GM12878 (cell line): Measurements from ENCODE around the gene SSC4D. TPM values are rescaled to one million over a fixed set of nuclear protein-coding genes. Genes with fewer than 3 reads are reported as not detected.
A peak's percentile ranks its signal among the peaks of the same experiment; 100 is the strongest.

Experiments used
- ASH2L ChIP-seq: fragments of 300-600, 200-600 bp; sonication (generic); IDR thresholded peaks from 2 replicates; pipeline ENCODE4 v1.6.1; 2017; ENCODE audit warnings: low read depth, mild to moderate bottlenecking, borderline replicate concordance
- CEBPB ChIP-seq, 2 experiments: fragments of 150-350 bp in 1 of 2; IDR thresholded peaks; 2 replicates each; pipeline ENCODE4 v1.6.1; 2012 to 2014; ENCODE audit warnings: low read depth in 2 of 2, low read length in 2 of 2, borderline replicate concordance in 1 of 2, inconsistent platforms in 1 of 2
- DPF2 ChIP-seq: fragments of 450-650 bp; IDR thresholded peaks from 2 replicates; pipeline ENCODE4 v1.6.1; 2017; ENCODE audit warnings: mild to moderate bottlenecking
- E2F8 ChIP-seq: fragments of 450-650 bp; IDR thresholded peaks from 2 replicates; pipeline ENCODE4 v1.6.1; 2018; ENCODE audit warnings: mild to moderate bottlenecking, low read depth, moderate library complexity; ENCODE audit not compliant: partially characterized antibody
- ELK1 ChIP-seq: IDR thresholded peaks from 2 replicates; pipeline ENCODE4 v1.6.1; 2012; ENCODE audit warnings: low read depth, low read length, improper control_type of control experiment
- FOS ChIP-seq: IDR thresholded peaks from 3 replicates; pipeline ENCODE4 v1.6.1; 2011; ENCODE audit warnings: borderline replicate concordance; ENCODE audit not compliant: insufficient read length; ENCODE audit errors: extremely low read depth
- JUNB ChIP-seq: IDR thresholded peaks from 2 replicates; pipeline ENCODE4 v1.6.1; 2016; ENCODE audit warnings: antibody characterized with exemption, mild to moderate bottlenecking
- KDM1A ChIP-seq: fragments of 200-600 bp; sonication (generic); IDR thresholded peaks from 2 replicates; pipeline ENCODE4 v1.6.1; 2016; ENCODE audit warnings: borderline replicate concordance
- PAX8 ChIP-seq: fragments of 450-650 bp; IDR thresholded peaks from 2 replicates; pipeline ENCODE4 v1.6.1; 2017; ENCODE audit warnings: mild to moderate bottlenecking, moderate library complexity
- SMAD1 ChIP-seq: fragments of 450-650 bp; IDR thresholded peaks from 2 replicates; pipeline ENCODE4 v1.6.1; 2018; ENCODE audit warnings: mild to moderate bottlenecking, low read depth; ENCODE audit not compliant: partially characterized antibody
- SMAD5 ChIP-seq: IDR thresholded peaks from 2 replicates; pipeline ENCODE4 v1.6.1; 2016; ENCODE audit warnings: antibody characterized with exemption, low read depth
- SREBF1 ChIP-seq: IDR thresholded peaks from 2 replicates; pipeline ENCODE4 v1.6.1; 2012; ENCODE audit warnings: mild to moderate bottlenecking, low read length
- SRF ChIP-seq, 2 experiments: IDR thresholded peaks; 2 replicates each; pipeline ENCODE4 v1.6.1; 2011; ENCODE audit warnings: low read depth in 2 of 2, low read length in 2 of 2, mild to moderate bottlenecking in 1 of 2, moderate library complexity in 1 of 2
- TCF7 ChIP-seq: IDR thresholded peaks from 2 replicates; pipeline ENCODE4 v1.6.1; 2014; ENCODE audit warnings: antibody characterized with exemption, borderline replicate concordance
- ZBTB40 ChIP-seq: fragments of 450-650 bp; IDR thresholded peaks from 2 replicates; pipeline ENCODE4 v1.6.1; 2016; ENCODE audit warnings: mild to moderate bottlenecking, moderate library complexity, borderline replicate concordance
- ZNF274 ChIP-seq: IDR thresholded peaks from one replicate; pipeline ENCODE4 v1.8.0; 2011; ENCODE audit not compliant: insufficient read length, insufficient read depth
- ZNF687 ChIP-seq: fragments of 450-650 bp; IDR thresholded peaks from 2 replicates; pipeline ENCODE4 v1.6.1; 2017; ENCODE audit warnings: mild to moderate bottlenecking, moderate library complexity
- polyA plus RNA-seq, 11 experiments: library from polyadenylated mRNA; depleted of rRNA in 4 of 11; unstranded in 6 of 11; stranded (reverse) in 5 of 11; fragments of >200 nt; fragmentation: Nextera tagmentation in 4 of 11; fragmentation: Illumina TruSeq in 1 of 11; extraction: Ambion mirVana in 4 of 11; extraction: Trizol in 1 of 11; gene quantifications; 1 replicate in 1 of 11; 2 replicates in 10 of 11; pipeline versions ENCODE4 v1.2.1 to v1.2.3, GENCODE V29; 2011 to 2016; ENCODE audit warnings: inconsistent platforms in 2 of 11, missing spikeins in 2 of 11, low read depth in 1 of 11
- total RNA-seq, 4 experiments: library from RNA; depleted of rRNA in 3 of 4; stranded (reverse); fragments of >200 nt in 3 of 4; fragmentation: Illumina TruSeq in 1 of 4; extraction: Trizol in 1 of 4; gene quantifications; 2 replicates each; pipeline versions ENCODE4 v1.2.1 to v1.2.3, GENCODE V29; 2013 to 2021

SSC4D gene
- total and polyA plus RNA-seq, 10 of the 15 experiments (the other 5 are each of a cell fraction or from before 2014, with no cell fraction given): 0.08 to 0.79 (median 0.25) TPM; not detected in 1

- 0 out of 2 replicates have a peak, but pooled peaks have one; percentile 24 for TF ChIP-seq ELK1
- no peak for TF ChIP-seq KDM1A
- TF ChIP-seq SMAD5: no peak
- peak; percentile 87 for TF ChIP-seq DPF2
- TF ChIP-seq ZNF274: no peak
- TF ChIP-seq FOS: no peak
- no peak for TF ChIP-seq SMAD1
- TF ChIP-seq TCF7: no peak
- TF ChIP-seq JUNB: no peak
- TF ChIP-seq ZBTB40: no peak
- TF ChIP-seq SREBF1: no peak
- TF ChIP-seq SRF (IDR thresholded peaks at IDR 0.05; ENCODE audit: low read depth in 2 of 2, low read length in 2 of 2): peak; percentile 76 to 93
- no peak for TF ChIP-seq ASH2L
- peak; percentile 94 for TF ChIP-seq ZNF687
- TF ChIP-seq E2F8: no peak
- TF ChIP-seq CEBPB (IDR thresholded peaks at IDR 0.05; ENCODE audit: borderline replicate concordance in 1 of 2, low read depth in 2 of 2, low read length in 2 of 2): no peak
- no peak for TF ChIP-seq PAX8
These were observed 16.1 kb downstream of the SSC4D start (continued) for GRCh38 chr7:76393116-76394031.
